HG03439 (cell line): Measurements from ENCODE around the gene RBCK1.

Experiments used
- ATAC-seq: cut with Tn5 transposase; IDR thresholded peaks from one replicate; pipeline ENCODE4 v1.9.1; 2021; ENCODE audit warnings: mild to moderate bottlenecking, moderate library complexity; ENCODE audit not compliant: unreplicated experiment

The RBCK1 gene

GRCh38 chr20:415820-416322 is 7.8 kb downstream of the RBCK1 start:
- ATAC-seq = no peak

GRCh38 chr20:416950-417800 is 9.1 kb downstream of the RBCK1 start:
- ATAC-seq = no peak

- ATAC-seq = no peak
Observed at GRCh38 chr20:417801-418342, 9.8 kb downstream of the RBCK1 start.

GRCh38 chr20:418858-419365 is 10.8 kb downstream of the RBCK1 start:
- no peak for ATAC-seq

GRCh38 chr20:419556-420165 is 11.6 kb downstream of the RBCK1 start:
- ATAC-seq = no peak

GRCh38 chr20:420166-420620 is 12.1 kb downstream of the RBCK1 start:
- no peak for ATAC-seq

GRCh38 chr20:420721-421574 is 12.8 kb downstream of the RBCK1 start:
- no peak for ATAC-seq

- ATAC-seq = no peak
Observed at GRCh38 chr20:421685-422250, 13.7 kb downstream of the RBCK1 start.

- ATAC-seq = no peak
Observed at GRCh38 chr20:426566-426965, 18.5 kb downstream of the RBCK1 start.

GRCh38 chr20:427401-427800 is 19.3 kb downstream of the RBCK1 start:
- no peak for ATAC-seq

GRCh38 chr20:427849-428657 is 20.0 kb downstream of the RBCK1 start:
- no peak for ATAC-seq

GRCh38 chr20:428658-429200 is 20.6 kb downstream of the RBCK1 start:
- ATAC-seq = no peak

GRCh38 chr20:430091-430999 is 22.2 kb downstream of the RBCK1 start:
- ATAC-seq = no peak

GRCh38 chr20:431012-431904 is 23.2 kb downstream of the RBCK1 start:
- ATAC-seq = no peak

GRCh38 chr20:432208-432607 is 24.1 kb downstream of the RBCK1 start:
- ATAC-seq = no peak

- ATAC-seq = no peak
Observed at GRCh38 chr20:432677-433299, 24.7 kb downstream of the RBCK1 start.
